Smooth muscle cell (in vitro differentiated cells): ENCODE measurements around the gene PRKCB. TPM values are rescaled to one million over a fixed set of nuclear protein-coding genes. Genes with fewer than 3 reads are reported as not detected.

Source experiments
- DNase-seq: peaks from one replicate; lab custom pipeline; 2025; ENCODE audit not compliant: unreplicated experiment; lab: John Stamatoyannopoulos, UW
- H2AFZ ChIP-seq: fragments of 200-600 bp; sonication (generic); 2 replicates; pipeline ENCODE4 v1.6.0; 2016; ENCODE audit warnings: antibody characterized with exemption, low read depth, mild to moderate bottlenecking
- H3F3A ChIP-seq: fragments of 200-600 bp; sonication (generic); 2 replicates; pipeline ENCODE4 v1.6.0; 2017; ENCODE audit warnings: antibody characterized with exemption, low read depth
- H3K27ac ChIP-seq: fragments of 200-600 bp; sonication (generic); 2 replicates; pipeline ENCODE4 v1.5.1; 2016; ENCODE audit warnings: low read depth, mild to moderate bottlenecking
- H3K27me3 ChIP-seq: fragments of 200-600 bp; sonication (generic); 2 replicates; pipeline ENCODE4 v1.6.1; 2016; ENCODE audit warnings: low read depth, mild to moderate bottlenecking
- H3K36me3 ChIP-seq: fragments of 200-600 bp; sonication (generic); 2 replicates; pipeline ENCODE4 v1.5.1; 2016; ENCODE audit warnings: low read depth
- H3K4me1 ChIP-seq: fragments of 200-600 bp; sonication (generic); 2 replicates; pipeline ENCODE4 v1.5.1; 2016; ENCODE audit warnings: low read depth
- H3K4me2 ChIP-seq: fragments of 200-600 bp; sonication (generic); 2 replicates; pipeline ENCODE4 v1.6.0; 2016; ENCODE audit warnings: mild to moderate bottlenecking
- H3K4me3 ChIP-seq: fragments of 200-600 bp; sonication (generic); 2 replicates; pipeline ENCODE4 v1.5.1; 2016; ENCODE audit warnings: mild to moderate bottlenecking
- H3K79me2 ChIP-seq: fragments of 200-600 bp; sonication (generic); 2 replicates; pipeline ENCODE4 v1.6.0; 2016; ENCODE audit warnings: low read depth, mild to moderate bottlenecking
- H3K9ac ChIP-seq: fragments of 200-600 bp; sonication (generic); 2 replicates; pipeline ENCODE4 v1.6.0; 2016; ENCODE audit warnings: low read depth
- H3K9me3 ChIP-seq: fragments of 200-600 bp; sonication (generic); replicated peaks from 2 replicates; pipeline ENCODE4 v1.5.1; 2016; ENCODE audit warnings: low read depth
- H4K20me1 ChIP-seq: fragments of 200-600 bp; sonication (generic); 2 replicates; pipeline ENCODE4 v1.6.0; 2016; ENCODE audit warnings: low read depth
- WGBS: methylation state at CpG from one replicate; pipeline ENCODE4 v1.1.7; 2016; ENCODE audit warnings: low lambda C conversion rate; 5-methylcytosine and 5-hydroxymethylcytosine counted together
- polyA plus RNA-seq: library from polyadenylated mRNA; unstranded; fragments of >200 nt; fragmentation: Nextera tagmentation; extraction: Ambion mirVana; gene quantifications from 2 replicates; pipeline ENCODE4 v1.2.1, GENCODE V29; 2016
- total RNA-seq: library from RNA; depleted of rRNA; stranded (reverse); fragments of >200 nt; gene quantifications from 2 replicates; pipeline ENCODE4 v1.2.3, GENCODE V29; 2014
- TF ChIP-seq, protein P1 (sequence below): fragments of 200-600 bp; sonication (generic); IDR thresholded peaks from 2 replicates; pipeline ENCODE4 v1.5.1; 2017; ENCODE audit warnings: borderline replicate concordance, mild to moderate bottlenecking, antibody characterized with exemption; ENCODE audit not compliant: insufficient read depth, poor library complexity, severe bottlenecking

PRKCB gene
- total and polyA plus RNA-seq, 2 experiments from 2014 or later: 0.36 TPM; not detected in 1

DNA sequence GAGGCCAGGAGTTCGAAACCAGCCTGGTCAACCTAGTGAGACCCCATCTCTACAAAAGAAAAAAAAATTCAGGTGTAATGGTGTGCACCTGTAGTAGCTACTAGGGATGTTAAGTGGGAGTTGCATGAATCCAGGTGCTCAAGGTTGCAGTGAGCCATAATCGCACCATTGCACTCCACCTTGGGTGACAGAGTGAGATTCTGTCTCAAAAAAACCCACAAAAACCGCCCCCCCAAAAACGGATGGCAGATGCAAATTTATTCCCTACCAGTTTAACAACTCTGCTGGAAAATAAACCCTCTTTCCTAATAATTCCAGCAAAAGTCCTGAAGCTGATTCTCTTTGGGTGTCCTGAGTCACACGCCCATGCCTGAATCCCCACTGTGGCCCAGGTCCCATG is 140.3 kb downstream of the PRKCB start:
- no peak overlapping the region for H3K4me2 ChIP-seq
- no peak overlapping the region for H3K4me3 ChIP-seq
- no peak overlapping the region for H2AFZ ChIP-seq
- no peaks in the 10 kb centered on the region for H3K4me1 ChIP-seq
- peaks cover 14% of the 10 kb centered on the region for H3K27me3 ChIP-seq
- DNase-seq: no peak
- H3K36me3 ChIP-seq: no peaks in the 10 kb centered on the region
- H3K27ac ChIP-seq: no peak overlapping the region
- TF ChIP-seq, protein P1, sequence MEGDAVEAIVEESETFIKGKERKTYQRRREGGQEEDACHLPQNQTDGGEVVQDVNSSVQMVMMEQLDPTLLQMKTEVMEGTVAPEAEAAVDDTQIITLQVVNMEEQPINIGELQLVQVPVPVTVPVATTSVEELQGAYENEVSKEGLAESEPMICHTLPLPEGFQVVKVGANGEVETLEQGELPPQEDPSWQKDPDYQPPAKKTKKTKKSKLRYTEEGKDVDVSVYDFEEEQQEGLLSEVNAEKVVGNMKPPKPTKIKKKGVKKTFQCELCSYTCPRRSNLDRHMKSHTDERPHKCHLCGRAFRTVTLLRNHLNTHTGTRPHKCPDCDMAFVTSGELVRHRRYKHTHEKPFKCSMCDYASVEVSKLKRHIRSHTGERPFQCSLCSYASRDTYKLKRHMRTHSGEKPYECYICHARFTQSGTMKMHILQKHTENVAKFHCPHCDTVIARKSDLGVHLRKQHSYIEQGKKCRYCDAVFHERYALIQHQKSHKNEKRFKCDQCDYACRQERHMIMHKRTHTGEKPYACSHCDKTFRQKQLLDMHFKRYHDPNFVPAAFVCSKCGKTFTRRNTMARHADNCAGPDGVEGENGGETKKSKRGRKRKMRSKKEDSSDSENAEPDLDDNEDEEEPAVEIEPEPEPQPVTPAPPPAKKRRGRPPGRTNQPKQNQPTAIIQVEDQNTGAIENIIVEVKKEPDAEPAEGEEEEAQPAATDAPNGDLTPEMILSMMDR: no peak
- H3F3A ChIP-seq: no peaks in the 10 kb centered on the region
- 85% methylated on average over 5 of the region's 5 CpGs for WGBS
- no peaks in the 10 kb centered on the region for H4K20me1 ChIP-seq
- H3K9ac ChIP-seq: no peak overlapping the region
- no peaks in the 10 kb centered on the region for H3K9me3 ChIP-seq
- H3K79me2 ChIP-seq: no peaks in the 10 kb centered on the region

DNA sequence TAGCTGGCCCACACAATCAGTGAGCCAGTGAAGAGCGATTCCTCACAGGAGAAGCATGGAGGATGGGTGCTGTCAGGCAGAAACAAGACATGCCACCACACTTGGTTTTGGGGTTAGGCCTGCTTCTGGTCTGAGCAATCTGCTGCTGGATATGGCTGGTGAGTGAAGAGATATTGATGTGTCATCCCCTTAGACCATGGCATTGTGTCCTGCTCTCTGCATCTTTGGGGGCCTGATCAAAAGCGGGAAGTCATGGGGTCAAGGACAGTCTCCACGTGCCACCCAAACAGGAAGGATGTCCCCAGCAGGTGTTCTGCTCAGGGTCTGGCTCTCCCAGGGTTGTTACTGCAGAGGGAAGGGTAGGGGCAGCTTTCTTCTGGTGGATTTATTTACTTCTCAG is 140.7 kb downstream of the PRKCB start:
- no peaks in the 10 kb centered on the region for H3K79me2 ChIP-seq
- H3K4me2 ChIP-seq: no peak overlapping the region
- no peak overlapping the region for H3K4me3 ChIP-seq
- H3F3A ChIP-seq: no peaks in the 10 kb centered on the region
- no peaks in the 10 kb centered on the region for H3K36me3 ChIP-seq
- no peaks in the 10 kb centered on the region for H4K20me1 ChIP-seq
- no peaks in the 10 kb centered on the region for H3K9me3 ChIP-seq
- 70% methylated on average over 3 of the region's 3 CpGs for WGBS
- no peaks in the 10 kb centered on the region for H3K4me1 ChIP-seq
- DNase-seq: no peak
- no peak overlapping the region for H3K27ac ChIP-seq
- no peak overlapping the region for H2AFZ ChIP-seq
- peaks cover 15% of the 10 kb centered on the region for H3K27me3 ChIP-seq
- TF ChIP-seq, protein P1: no peak
- H3K9ac ChIP-seq: no peak overlapping the region

DNA sequence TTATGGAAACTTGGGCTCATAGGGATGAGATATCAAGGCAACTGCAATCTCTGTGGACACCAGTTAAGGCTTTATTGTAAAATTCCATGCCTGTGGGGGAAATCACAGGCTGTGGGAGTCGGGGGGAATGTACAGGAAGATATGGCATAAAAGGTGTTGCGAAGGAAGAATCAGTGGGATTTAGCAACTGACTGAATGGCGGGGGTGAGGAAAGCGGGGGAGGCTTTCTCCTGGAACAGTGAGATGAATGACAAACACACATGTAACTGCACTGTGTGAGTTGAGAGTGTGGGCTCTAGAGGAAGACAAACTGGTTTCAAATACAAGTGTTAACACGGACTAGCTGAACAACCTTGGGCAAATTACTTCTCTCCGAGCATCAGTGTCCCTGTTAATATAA is 143.7 kb downstream of the PRKCB start:
- no peaks in the 10 kb centered on the region for H3K9me3 ChIP-seq
- no peak overlapping the region for H3K4me2 ChIP-seq
- 84% methylated on average over 6 of the region's 6 CpGs for WGBS
- DNase-seq: no peak
- no peaks in the 10 kb centered on the region for H4K20me1 ChIP-seq
- TF ChIP-seq, protein P1: no peak
- H2AFZ ChIP-seq: no peak overlapping the region
- no peak overlapping the region for H3K4me3 ChIP-seq
- no peak overlapping the region for H3K27ac ChIP-seq
- no peaks in the 10 kb centered on the region for H3K36me3 ChIP-seq
- no peak overlapping the region for H3K9ac ChIP-seq
- no peaks in the 10 kb centered on the region for H3K79me2 ChIP-seq
- peaks cover 29% of the 10 kb centered on the region for H3K27me3 ChIP-seq
- H3F3A ChIP-seq: no peaks in the 10 kb centered on the region
- H3K4me1 ChIP-seq: no peaks in the 10 kb centered on the region

DNA sequence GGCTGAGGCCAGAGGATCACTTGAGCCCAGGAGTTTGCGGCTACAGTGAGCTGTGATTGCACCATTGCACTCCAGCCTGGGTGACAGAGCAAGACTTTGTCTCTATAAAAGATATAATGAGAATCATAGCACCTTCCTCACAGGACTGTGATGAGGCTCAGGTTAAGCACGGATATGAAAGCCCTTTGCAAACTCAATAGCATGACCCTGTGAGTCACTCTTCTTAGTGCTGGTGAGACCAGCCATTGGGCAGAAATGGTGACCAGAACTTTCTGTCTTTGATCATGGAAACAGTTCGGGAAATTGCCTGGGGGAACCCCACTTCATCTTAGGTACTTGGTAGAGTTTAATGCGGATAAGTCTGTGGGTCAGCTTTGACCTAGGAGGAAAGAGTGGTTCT is 144.2 kb downstream of the PRKCB start:
- Histone ChIP-seq H3K4me2 (no peak overlapping the region), H3K4me3 (no peak overlapping the region), H3K27ac (no peak overlapping the region), H3K4me1 (no peaks in the 10 kb centered on the region), H3F3A (no peaks in the 10 kb centered on the region), H3K36me3 (no peaks in the 10 kb centered on the region), H3K9ac (no peak overlapping the region), H4K20me1 (no peaks in the 10 kb centered on the region), H3K9me3 (no peaks in the 10 kb centered on the region), H3K27me3 (peaks cover 32% of the 10 kb centered on the region), H3K79me2 (no peaks in the 10 kb centered on the region), H2AFZ (no peak overlapping the region)
- TF ChIP-seq, protein P1: no peak
- WGBS: 87% methylated on average over 4 of the region's 4 CpGs
- no peak for DNase-seq
